ENCODE measurements around the gene CDH3.

CDH3 gene

GRCh38 chr16:68644715-68645493 lies at the start of gene CDH3:
TSS of gene CDH3 (plus strand) at chr16:68645310. CDS start at chr16:68645380, 70 bp downstream.
- DNase-seq = peak; percentile 30

GRCh38 chr16:68596266-68596665 lies 48.8 kb upstream of the CDH3 start:
- no peak for DNase-seq

- DNase-seq = no peak
These were observed 45.5 kb upstream of the CDH3 start for GRCh38 chr16:68599586-68599985.

GRCh38 chr16:68605746-68606145 lies 39.4 kb upstream of the CDH3 start:
- no peak for DNase-seq

- no peak for DNase-seq
These were observed 37.7 kb upstream of the CDH3 start for GRCh38 chr16:68607443-68607842.

- DNase-seq = no peak
These were observed 36.8 kb upstream of the CDH3 start for GRCh38 chr16:68608330-68608729.

GRCh38 chr16:68612996-68613395 lies 32.1 kb upstream of the CDH3 start:
- no peak for DNase-seq

- DNase-seq = no peak
These were observed 27.4 kb upstream of the CDH3 start for GRCh38 chr16:68617734-68618133.

GRCh38 chr16:68626557-68626956 lies 18.6 kb upstream of the CDH3 start:
- no peak for DNase-seq

- no peak for DNase-seq
These were observed 17.1 kb upstream of the CDH3 start for GRCh38 chr16:68627951-68628425.

- DNase-seq = no peak
These were observed 15.7 kb upstream of the CDH3 start for GRCh38 chr16:68629351-68629910.

- no peak for DNase-seq
These were observed 9.0 kb upstream of the CDH3 start for GRCh38 chr16:68636064-68636560.

GRCh38 chr16:68636818-68637217 lies 8.3 kb upstream of the CDH3 start:
- no peak for DNase-seq

- DNase-seq = no peak
These were observed 4.1 kb upstream of the CDH3 start for GRCh38 chr16:68640972-68641371.

- no peak for DNase-seq
These were observed 3.1 kb upstream of the CDH3 start for GRCh38 chr16:68642047-68642435.

- DNase-seq = no peak
These were observed 2.5 kb upstream of the CDH3 start for GRCh38 chr16:68642436-68643101.

- no peak for DNase-seq
These were observed 1.9 kb upstream of the CDH3 start for GRCh38 chr16:68643227-68643626.

GRCh38 chr16:68643847-68644246 lies 1.3 kb upstream of the CDH3 start:
- DNase-seq = no peak

GRCh38 chr16:68644296-68644695 lies 814 bp upstream of the CDH3 start:
- no peak for DNase-seq

- no peak for DNase-seq
These were observed 631 bp downstream of the CDH3 start for GRCh38 chr16:68645494-68646388.

GRCh38 chr16:68646953-68647659 lies 2.0 kb downstream of the CDH3 start:
- DNase-seq = no peak

- DNase-seq = no peak
These were observed 6.0 kb downstream of the CDH3 start for GRCh38 chr16:68651136-68651535.
